Measurements from ENCODE around the gene CBX1.

GRCh38 chr17:48144231-48144630 lies 43.0 kb upstream of the CBX1 start:
- no peak for TF ChIP-seq GATA3 (IDR thresholded peaks at IDR 0.05; ENCODE audit: low read depth, low read length)
- no peak for TF ChIP-seq GATA2 (IDR thresholded peaks at IDR 0.05; ENCODE audit: low read depth, low read length)

Data from SH-SY5Y (cell line).